PC-3 (cell line): ENCODE results near the gene TCEA3. TPM values are rescaled to one million over a fixed set of nuclear protein-coding genes. Genes with fewer than 3 reads are reported as not detected.

Source experiments
- ATAC-seq: fragments of 200-7000 bp; cut with Tn5 transposase; 2 replicates; pipeline ENCODE4 v1.9.1; 2020; ENCODE audit warnings: mild to moderate bottlenecking, moderate library complexity
- BruUV-seq: library from RNA; stranded (reverse); fragments of 400-500 nt; replicated peaks from 2 replicates; lab custom pipeline; 2021; lab: Mats Ljungman, UMichigan
- CTCF ChIA-PET: fragments of 300-600 bp; sonication (Branson Sonifier 250); formaldehyde crosslinking; loops from one replicate; lab custom pipeline; 2022; ENCODE audit warnings: antibody characterized with exemption; lab: Charles Lee
- POLR2A ChIA-PET: fragments of 300-600 bp; sonication (Branson Sonifier 250); formaldehyde crosslinking; loops from one replicate; lab custom pipeline; 2022; ENCODE audit warnings: antibody characterized with exemption; ENCODE audit not compliant: unreplicated experiment; lab: Charles Lee
- DNase-seq: peaks from one replicate; pipeline ENCODE4 v3.0.0-alpha.2; 2015
- H2AFZ ChIP-seq: fragments of 300-600 bp; sonication (generic); 2 replicates; pipeline ENCODE4 v1.6.0; 2016; ENCODE audit warnings: antibody characterized with exemption, low read length
- H3F3A ChIP-seq: fragments of 300-600 bp; sonication (generic); one replicate; pipeline ENCODE4 v1.6.0; 2017; ENCODE audit warnings: antibody characterized with exemption, low read length, control low read depth, mild to moderate bottlenecking; ENCODE audit not compliant: unreplicated experiment
- H3K27ac ChIP-seq: fragments of 300-600 bp; sonication (generic); 2 replicates; pipeline ENCODE4 v1.5.1; 2016; ENCODE audit warnings: mild to moderate bottlenecking, low read length
- H3K27me3 ChIP-seq: fragments of 300-600 bp; sonication (generic); 2 replicates; pipeline ENCODE4 v1.6.1; 2016; ENCODE audit warnings: low read length, mixed read lengths
- H3K36me3 ChIP-seq: fragments of 300-600 bp; sonication (generic); 2 replicates; pipeline ENCODE4 v1.6.1; 2016; ENCODE audit warnings: low read depth, mixed run types, low read length, mixed read lengths
- H3K4me1 ChIP-seq: fragments of 300-600 bp; sonication (generic); 2 replicates; pipeline ENCODE4 v1.5.1; 2016; ENCODE audit warnings: low read length; ENCODE audit not compliant: insufficient read depth
- H3K4me2 ChIP-seq: fragments of 300-600 bp; sonication (generic); 2 replicates; pipeline ENCODE4 v1.6.0; 2016; ENCODE audit warnings: low read length
- H3K4me3 ChIP-seq: fragments of 300-600 bp; sonication (generic); 2 replicates; pipeline ENCODE4 v1.5.1; 2016; ENCODE audit warnings: mild to moderate bottlenecking, low read length, mixed read lengths
- H3K79me2 ChIP-seq: fragments of 300-600 bp; sonication (generic); 2 replicates; pipeline ENCODE4 v1.6.1; 2017; ENCODE audit warnings: low read length, mixed read lengths
- H3K9ac ChIP-seq: fragments of 300-600 bp; sonication (generic); 2 replicates; pipeline ENCODE4 v1.6.0; 2016; ENCODE audit warnings: mild to moderate bottlenecking, low read length
- H3K9me2 ChIP-seq: fragments of 300-600 bp; sonication (generic); replicated peaks from 2 replicates; pipeline ENCODE4 v1.6.1; 2016; ENCODE audit warnings: mixed run types, low read length, mixed read lengths
- H3K9me3 ChIP-seq: fragments of 300-600 bp; sonication (generic); 2 replicates; pipeline ENCODE4 v1.6.1; 2016; ENCODE audit warnings: low read length, mixed read lengths
- H4K20me1 ChIP-seq: fragments of 300-600 bp; sonication (generic); 2 replicates; pipeline ENCODE4 v1.6.1; 2016; ENCODE audit warnings: low read length, mixed read lengths
- EZH2 ChIP-seq: fragments of 300-600 bp; sonication (generic); IDR thresholded peaks from one replicate; pipeline ENCODE4 v1.6.1; 2017; ENCODE audit warnings: antibody characterized with exemption, mild to moderate bottlenecking, low read length; ENCODE audit not compliant: unreplicated experiment
- EZH2phosphoT487 ChIP-seq: fragments of 300-600 bp; sonication (generic); IDR thresholded peaks from 2 replicates; pipeline ENCODE4 v1.6.1; 2018; ENCODE audit warnings: mild to moderate bottlenecking, antibody characterized with exemption, low read length, borderline replicate concordance
- intact Hi-C: fragments of 100-400 bp; cut with micrococcal nuclease; formaldehyde crosslinking; loops from 2 replicates; pipeline ENCODE4 v1.9.0; 2023
- total RNA-seq: library from RNA; depleted of rRNA; stranded (reverse); fragments of >200 nt; gene quantifications from 2 replicates; pipeline ENCODE4 v1.2.3, GENCODE V29; 2014
- TF ChIP-seq, protein P1 (sequence below): fragments of 300-600 bp; sonication (generic); conservative IDR thresholded peaks from 2 replicates; pipeline ENCODE4 v1.5.1; 2017; ENCODE audit warnings: antibody characterized with exemption, low read depth, mild to moderate bottlenecking, low read length

Gene TCEA3
- total RNA-seq, 1 experiment from 2014 or later = 23.6 TPM

DNA sequence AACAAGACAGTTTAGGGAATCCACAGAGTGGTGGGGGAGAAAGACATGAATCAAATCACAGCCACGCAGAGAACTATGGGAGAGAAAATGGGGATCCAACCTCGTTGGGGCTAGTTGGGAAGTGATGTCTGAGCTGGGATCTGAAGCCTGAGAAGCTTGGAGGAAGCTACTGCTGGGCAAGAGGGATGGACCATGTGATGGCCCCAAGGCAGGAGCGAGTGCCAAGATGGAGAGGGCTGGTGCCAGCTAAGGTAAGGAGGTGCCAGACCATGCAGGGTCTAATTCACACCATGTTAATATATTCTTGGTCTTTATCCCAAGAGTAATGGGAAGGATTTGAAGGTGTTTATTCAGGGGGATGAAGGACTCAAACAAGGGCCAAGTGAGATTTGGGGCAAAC is 18.2 kb upstream of the TCEA3 start:
- H3F3A ChIP-seq = no peaks in the 10 kb centered on the region
- H3K27me3 ChIP-seq = no peaks in the 10 kb centered on the region
- DNase-seq = no peak
- no peaks in the 10 kb centered on the region for H3K9me3 ChIP-seq
- H3K9me2 ChIP-seq = no peaks in the 10 kb centered on the region
- no TSS peak for BruUV-seq
- no peaks in the 10 kb centered on the region for H3K36me3 ChIP-seq
- POLR2A ChIA-PET = no interaction called here
- ATAC-seq = no peak
- no peak overlapping the region for H3K4me3 ChIP-seq
- no peak overlapping the region for H3K9ac ChIP-seq
- H3K4me2 ChIP-seq = no peak overlapping the region
- intact Hi-C loops = no loop called here
- TF ChIP-seq EZH2phosphoT487 (no peak), EZH2 (no peak)
- TF ChIP-seq, protein P1, sequence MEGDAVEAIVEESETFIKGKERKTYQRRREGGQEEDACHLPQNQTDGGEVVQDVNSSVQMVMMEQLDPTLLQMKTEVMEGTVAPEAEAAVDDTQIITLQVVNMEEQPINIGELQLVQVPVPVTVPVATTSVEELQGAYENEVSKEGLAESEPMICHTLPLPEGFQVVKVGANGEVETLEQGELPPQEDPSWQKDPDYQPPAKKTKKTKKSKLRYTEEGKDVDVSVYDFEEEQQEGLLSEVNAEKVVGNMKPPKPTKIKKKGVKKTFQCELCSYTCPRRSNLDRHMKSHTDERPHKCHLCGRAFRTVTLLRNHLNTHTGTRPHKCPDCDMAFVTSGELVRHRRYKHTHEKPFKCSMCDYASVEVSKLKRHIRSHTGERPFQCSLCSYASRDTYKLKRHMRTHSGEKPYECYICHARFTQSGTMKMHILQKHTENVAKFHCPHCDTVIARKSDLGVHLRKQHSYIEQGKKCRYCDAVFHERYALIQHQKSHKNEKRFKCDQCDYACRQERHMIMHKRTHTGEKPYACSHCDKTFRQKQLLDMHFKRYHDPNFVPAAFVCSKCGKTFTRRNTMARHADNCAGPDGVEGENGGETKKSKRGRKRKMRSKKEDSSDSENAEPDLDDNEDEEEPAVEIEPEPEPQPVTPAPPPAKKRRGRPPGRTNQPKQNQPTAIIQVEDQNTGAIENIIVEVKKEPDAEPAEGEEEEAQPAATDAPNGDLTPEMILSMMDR = no peak
- no peaks in the 10 kb centered on the region for H3K4me1 ChIP-seq
- H3K27ac ChIP-seq = no peak overlapping the region
- CTCF ChIA-PET = no interaction called here
- H4K20me1 ChIP-seq = no peaks in the 10 kb centered on the region
- no peak overlapping the region for H2AFZ ChIP-seq
- no peaks in the 10 kb centered on the region for H3K79me2 ChIP-seq

DNA sequence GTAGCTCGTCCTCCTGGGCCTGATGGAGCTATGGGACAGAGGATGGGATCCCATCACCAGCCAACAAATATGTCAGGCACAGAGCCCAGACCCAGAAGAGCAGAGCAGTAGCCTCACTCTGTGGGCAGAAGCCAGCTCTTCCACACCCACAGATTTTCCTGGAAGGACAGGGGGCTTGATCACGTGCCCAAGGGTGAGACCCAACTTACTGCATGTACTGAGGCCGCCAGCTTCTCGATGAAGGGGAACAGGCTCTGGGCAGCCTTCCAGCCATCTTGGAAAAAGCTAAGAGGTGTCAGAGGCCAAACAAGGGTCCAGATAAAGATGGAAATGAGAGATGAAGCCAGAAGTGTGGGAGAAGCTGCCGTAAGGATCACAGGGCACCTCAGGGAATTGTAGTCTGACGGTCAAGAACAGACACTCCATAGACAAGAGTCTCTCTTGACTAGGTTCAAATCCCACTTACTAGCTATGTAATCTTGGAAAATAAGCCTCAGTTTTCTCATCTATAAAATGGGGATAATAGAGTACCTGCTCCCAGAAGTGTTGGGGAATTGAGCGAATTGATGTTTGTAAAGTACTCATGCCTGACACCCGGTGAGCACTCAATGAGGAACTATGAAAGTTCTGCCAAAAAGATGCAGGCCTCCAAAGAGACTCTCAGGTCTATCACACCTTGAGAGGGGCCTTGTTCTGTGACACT is 17.0 kb upstream of the TCEA3 start:
- BruUV-seq = no TSS peak
- no peaks in the 10 kb centered on the region for H3K9me3 ChIP-seq
- no peak overlapping the region for H3K4me3 ChIP-seq
- no peaks in the 10 kb centered on the region for H3K4me1 ChIP-seq
- POLR2A ChIA-PET = no interaction called here
- no peak overlapping the region for H3K4me2 ChIP-seq
- H3K36me3 ChIP-seq = no peaks in the 10 kb centered on the region
- no peaks in the 10 kb centered on the region for H3F3A ChIP-seq
- intact Hi-C loops = no loop called here
- ATAC-seq (no peak), DNase-seq (no peak)
- CTCF ChIA-PET = no interaction called here
- H3K27me3 ChIP-seq = no peaks in the 10 kb centered on the region
- H3K79me2 ChIP-seq = no peaks in the 10 kb centered on the region
- H3K9ac ChIP-seq = no peak overlapping the region
- no peak for TF ChIP-seq EZH2phosphoT487
- TF ChIP-seq, protein P1 = no peak
- TF ChIP-seq EZH2 = no peak
- H3K9me2 ChIP-seq = no peaks in the 10 kb centered on the region
- H3K27ac ChIP-seq = no peak overlapping the region
- H2AFZ ChIP-seq = no peak overlapping the region
- no peaks in the 10 kb centered on the region for H4K20me1 ChIP-seq

DNA sequence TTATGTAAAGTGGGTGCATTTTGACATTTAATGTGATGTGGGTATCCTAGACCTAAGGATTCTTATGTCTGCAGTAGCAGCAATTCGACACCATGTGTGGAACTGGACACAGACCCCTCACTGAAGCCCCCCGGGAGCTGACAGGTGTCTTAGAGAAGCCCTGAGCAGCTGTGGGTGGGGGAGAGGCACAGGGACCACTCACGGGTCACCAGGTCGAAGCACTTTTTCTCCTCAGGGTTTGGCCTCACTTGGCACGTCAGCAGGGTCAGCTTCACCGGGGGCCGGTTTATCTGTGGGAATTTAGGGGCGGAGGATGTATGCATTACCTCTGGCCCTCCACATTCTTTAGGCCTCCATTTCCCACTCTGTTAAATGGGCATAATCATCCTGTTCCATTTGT is 14.0 kb upstream of the TCEA3 start:
- ChIA-PET POLR2A (no interaction called here), CTCF (no interaction called here)
- Histone ChIP-seq H3K27me3 (no peaks in the 10 kb centered on the region), H4K20me1 (no peaks in the 10 kb centered on the region), H3K36me3 (no peaks in the 10 kb centered on the region), H3K9ac (no peak overlapping the region), H3F3A (no peaks in the 10 kb centered on the region), H3K9me3 (no peaks in the 10 kb centered on the region), H3K79me2 (no peaks in the 10 kb centered on the region), H3K27ac (no peak overlapping the region), H3K4me2 (no peak overlapping the region), H3K4me1 (no peaks in the 10 kb centered on the region), H2AFZ (no peak overlapping the region), H3K9me2 (no peaks in the 10 kb centered on the region), H3K4me3 (no peak overlapping the region)
- ATAC-seq = no peak
- DNase-seq = no peak
- intact Hi-C loops = no loop called here
- no TSS peak for BruUV-seq
- TF ChIP-seq, protein P1 = no peak
- TF ChIP-seq EZH2phosphoT487 (no peak), EZH2 (no peak)
